ENCODE measurements around the gene ARMC2.

GRCh38 chr6:109000289-109000688, 152.1 kb downstream of the ARMC2 start:
- TF ChIP-seq CTCF (IDR thresholded peaks at IDR 0.05) (no peak), POLR2A (IDR thresholded peaks at IDR 0.05) (no peak), EP300 (IDR thresholded peaks at IDR 0.05) (no peak)

Data from tibial nerve (tissue), 4 donors.